ENCODE data around the gene CYP4A22. TPM values are rescaled to one million over a fixed set of nuclear protein-coding genes. Genes with fewer than 3 reads are reported as not detected.
"Not testable (repeated sequence)": the region's sequence is repeated elsewhere in the genome, so short reads cannot be mapped to it uniquely, and the experiment has no call there.

CYP4A22 gene
- total RNA-seq, 1 experiment from 2014 or later: not detected

DNA sequence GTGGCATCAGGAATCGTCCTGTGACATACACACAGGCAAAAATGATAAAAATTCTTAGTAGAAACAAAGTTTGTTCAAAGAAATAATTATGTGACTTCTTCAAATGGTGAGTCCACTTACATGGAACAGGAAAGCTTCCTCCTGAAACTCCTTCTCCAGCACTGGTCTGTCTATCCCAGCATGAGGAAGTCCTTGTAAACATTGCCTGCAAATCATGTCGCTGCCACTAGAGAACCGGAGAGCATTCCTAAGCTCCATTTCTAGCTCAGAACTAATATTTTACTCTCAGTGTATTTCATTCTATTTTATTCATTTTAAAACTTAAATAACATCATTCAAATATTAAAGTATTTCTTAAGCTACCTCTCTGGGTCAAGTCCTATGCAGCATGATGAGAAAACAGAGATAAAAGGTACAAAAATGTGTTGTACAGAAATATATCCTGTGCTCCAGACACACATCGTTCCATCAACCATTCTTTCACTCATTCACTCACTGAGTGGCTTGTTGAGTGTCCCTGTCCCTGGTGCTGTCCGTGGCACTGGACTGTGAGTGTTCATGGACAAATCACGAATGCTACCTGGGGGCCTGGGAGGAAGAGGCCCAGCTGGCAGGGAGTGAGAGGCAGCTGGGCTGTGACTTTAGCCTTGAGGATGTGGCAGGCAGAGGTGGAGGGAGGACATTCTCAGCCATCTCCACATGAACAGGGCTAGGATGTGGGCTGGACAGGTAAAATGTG lies 10.0 kb downstream of the CYP4A22 start:
- Mint-ChIP-seq H3K4me3 (ENCODE audit: low read depth, unreplicated experiment) (no peak overlapping the region), H3K36me3 (ENCODE audit: insufficient read depth, unreplicated experiment) (no peaks in the 10 kb centered on the region), H3K27me3 (ENCODE audit: unreplicated experiment) (peaks cover 56% of the 10 kb centered on the region), H3K9me3 (ENCODE audit: low read depth, unreplicated experiment) (no peaks in the 10 kb centered on the region), H3K27ac (ENCODE audit: unreplicated experiment) (no peak overlapping the region), H3K4me1 (ENCODE audit: low read depth, unreplicated experiment) (no peaks in the 10 kb centered on the region)
- intact Hi-C loops (cut with micrococcal nuclease; ENCODE audit: unreplicated experiment): loop anchor here (5.0 kb wide), 1 partner anchor 220 kb away; no protein-coding TSS in a partner anchor
- TF ChIP-seq, protein P1, sequence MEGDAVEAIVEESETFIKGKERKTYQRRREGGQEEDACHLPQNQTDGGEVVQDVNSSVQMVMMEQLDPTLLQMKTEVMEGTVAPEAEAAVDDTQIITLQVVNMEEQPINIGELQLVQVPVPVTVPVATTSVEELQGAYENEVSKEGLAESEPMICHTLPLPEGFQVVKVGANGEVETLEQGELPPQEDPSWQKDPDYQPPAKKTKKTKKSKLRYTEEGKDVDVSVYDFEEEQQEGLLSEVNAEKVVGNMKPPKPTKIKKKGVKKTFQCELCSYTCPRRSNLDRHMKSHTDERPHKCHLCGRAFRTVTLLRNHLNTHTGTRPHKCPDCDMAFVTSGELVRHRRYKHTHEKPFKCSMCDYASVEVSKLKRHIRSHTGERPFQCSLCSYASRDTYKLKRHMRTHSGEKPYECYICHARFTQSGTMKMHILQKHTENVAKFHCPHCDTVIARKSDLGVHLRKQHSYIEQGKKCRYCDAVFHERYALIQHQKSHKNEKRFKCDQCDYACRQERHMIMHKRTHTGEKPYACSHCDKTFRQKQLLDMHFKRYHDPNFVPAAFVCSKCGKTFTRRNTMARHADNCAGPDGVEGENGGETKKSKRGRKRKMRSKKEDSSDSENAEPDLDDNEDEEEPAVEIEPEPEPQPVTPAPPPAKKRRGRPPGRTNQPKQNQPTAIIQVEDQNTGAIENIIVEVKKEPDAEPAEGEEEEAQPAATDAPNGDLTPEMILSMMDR (IDR thresholded peaks at IDR 0.05; ENCODE audit: unreplicated experiment): no peak
- CTCF ChIA-PET: no interaction called here
- BruUV-seq (replicated peaks): no TSS peak
- DNase-seq: no peak

DNA sequence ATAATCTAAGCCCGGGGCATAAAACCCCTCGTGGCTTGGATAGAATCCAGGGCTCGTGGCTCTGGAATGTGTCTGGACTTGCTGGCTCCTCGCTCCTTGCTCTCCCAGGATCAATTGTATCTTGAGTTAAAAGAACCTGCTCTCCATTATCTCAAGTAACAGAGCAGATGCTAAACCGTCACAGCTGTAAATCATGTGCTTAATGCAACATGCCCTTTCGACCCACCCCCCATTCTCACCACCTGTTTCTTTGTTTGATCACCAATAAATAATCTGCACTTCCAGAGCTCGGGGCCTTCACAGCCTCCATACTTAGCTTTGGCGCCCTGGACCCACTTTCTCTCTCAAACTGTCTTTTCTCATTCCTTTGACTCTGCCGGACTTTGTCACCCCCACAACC lies 11.9 kb downstream of the CYP4A22 start:
- H3K27ac Mint-ChIP-seq (ENCODE audit: unreplicated experiment): not testable (repeated sequence)

DNA sequence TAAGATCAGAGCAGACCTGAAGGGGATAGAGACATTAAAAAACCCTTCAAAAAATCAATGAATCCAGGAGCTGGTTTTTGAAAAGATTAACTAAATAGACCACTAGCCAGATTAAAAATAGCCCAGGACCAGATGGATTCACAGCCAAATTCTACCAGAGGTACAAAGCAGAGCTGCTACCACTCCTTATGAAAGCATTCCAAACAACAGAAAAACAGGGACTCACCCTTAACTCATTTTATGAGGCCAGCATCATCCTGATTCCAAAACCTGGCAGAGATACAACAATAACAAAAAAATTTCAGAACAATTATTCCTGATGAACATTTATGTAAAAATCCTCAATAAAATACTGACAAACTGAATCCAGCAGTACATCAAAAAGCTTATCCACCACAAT lies 19.2 kb downstream of the CYP4A22 start:
- H3K9me3 Mint-ChIP-seq (ENCODE audit: low read depth, unreplicated experiment); H3K4me1 Mint-ChIP-seq (ENCODE audit: low read depth, unreplicated experiment); H3K4me3 Mint-ChIP-seq (ENCODE audit: low read depth, unreplicated experiment); H3K36me3 Mint-ChIP-seq (ENCODE audit: insufficient read depth, unreplicated experiment); CTCF ChIA-PET; intact Hi-C loops (cut with micrococcal nuclease; ENCODE audit: unreplicated experiment); BruUV-seq (replicated peaks); DNase-seq; H3K27ac Mint-ChIP-seq (ENCODE audit: unreplicated experiment): not testable (repeated sequence)
- H3K27me3 Mint-ChIP-seq (ENCODE audit: unreplicated experiment): peaks cover 34% of the 10 kb centered on the region

More for the DNA sequence above, 11.9 kb downstream of the CYP4A22 start:
- H3K9me3 Mint-ChIP-seq (ENCODE audit: low read depth, unreplicated experiment); DNase-seq; H3K4me3 Mint-ChIP-seq (ENCODE audit: low read depth, unreplicated experiment); H3K4me1 Mint-ChIP-seq (ENCODE audit: low read depth, unreplicated experiment); H3K36me3 Mint-ChIP-seq (ENCODE audit: insufficient read depth, unreplicated experiment); BruUV-seq (replicated peaks): not testable (repeated sequence)
- CTCF ChIA-PET: interaction anchor here (1.1 kb wide), 1 partner anchor 219 kb away, joined by 4 read pairs; no protein-coding TSS in a partner anchor
- intact Hi-C loops (cut with micrococcal nuclease; ENCODE audit: unreplicated experiment): loop anchor here (5.0 kb wide), 1 partner anchor 222 kb away; no protein-coding TSS in a partner anchor
- peaks cover 60% of the 10 kb centered on the region for H3K27me3 Mint-ChIP-seq (ENCODE audit: unreplicated experiment)

DNA sequence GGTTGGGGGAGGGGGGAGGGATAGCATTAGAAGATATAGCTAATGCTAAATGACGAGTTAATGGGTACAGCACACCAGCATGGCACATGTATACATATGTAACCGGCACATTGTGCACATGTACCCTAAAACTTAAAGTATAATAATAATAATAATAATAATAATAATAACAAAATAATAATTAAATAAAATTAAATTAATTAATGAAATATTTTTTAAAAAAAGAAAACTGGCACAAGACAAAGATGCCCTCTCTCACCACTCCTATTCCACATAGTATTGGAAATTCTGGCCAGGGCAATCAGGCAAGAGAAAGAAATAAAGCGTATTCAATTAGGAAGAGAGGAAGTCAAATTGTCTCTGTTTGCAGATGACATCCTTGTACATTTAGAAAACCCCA lies 20.7 kb downstream of the CYP4A22 start:
- BruUV-seq (replicated peaks): not testable (repeated sequence)

DNA sequence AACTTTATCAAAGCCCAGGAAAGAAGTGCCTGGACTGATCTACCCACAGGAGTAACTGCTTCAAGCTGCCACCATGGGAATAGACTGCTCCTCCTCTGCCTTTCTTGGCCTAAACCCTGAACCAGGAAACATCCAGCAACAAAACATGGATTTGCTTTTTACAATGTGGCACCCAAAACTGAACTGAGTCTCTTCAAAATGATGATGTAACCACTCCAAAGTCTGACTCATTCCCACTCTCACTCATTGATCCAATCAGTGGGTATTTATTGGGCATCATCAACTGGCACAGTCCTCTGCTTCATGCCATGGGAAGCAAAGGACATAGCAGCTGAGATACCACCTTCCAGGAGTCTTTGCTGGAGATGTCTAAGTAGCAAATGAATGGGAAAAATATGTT lies 23.5 kb downstream of the CYP4A22 start:
- no peak for DNase-seq
- CTCF ChIA-PET: no interaction called here
- no peaks in the 10 kb centered on the region for H3K4me1 Mint-ChIP-seq (ENCODE audit: low read depth, unreplicated experiment)
- no peaks in the 10 kb centered on the region for H3K9me3 Mint-ChIP-seq (ENCODE audit: low read depth, unreplicated experiment)
- no peaks in the 10 kb centered on the region for H3K36me3 Mint-ChIP-seq (ENCODE audit: insufficient read depth, unreplicated experiment)
- no peak overlapping the region for H3K27ac Mint-ChIP-seq (ENCODE audit: unreplicated experiment)
- intact Hi-C loops (cut with micrococcal nuclease; ENCODE audit: unreplicated experiment): no loop called here
- no peak overlapping the region for H3K4me3 Mint-ChIP-seq (ENCODE audit: low read depth, unreplicated experiment)
- H3K27me3 Mint-ChIP-seq (ENCODE audit: unreplicated experiment): peaks cover 15% of the 10 kb centered on the region
- TF ChIP-seq, protein P1 (IDR thresholded peaks at IDR 0.05; ENCODE audit: unreplicated experiment): no peak
- no TSS peak for BruUV-seq (replicated peaks)

More for the DNA sequence above, 20.7 kb downstream of the CYP4A22 start:
- CTCF ChIA-PET; DNase-seq; H3K4me3 Mint-ChIP-seq (ENCODE audit: low read depth, unreplicated experiment); intact Hi-C loops (cut with micrococcal nuclease; ENCODE audit: unreplicated experiment); H3K27ac Mint-ChIP-seq (ENCODE audit: unreplicated experiment); H3K9me3 Mint-ChIP-seq (ENCODE audit: low read depth, unreplicated experiment); H3K4me1 Mint-ChIP-seq (ENCODE audit: low read depth, unreplicated experiment); H3K36me3 Mint-ChIP-seq (ENCODE audit: insufficient read depth, unreplicated experiment): not testable (repeated sequence)
- H3K27me3 Mint-ChIP-seq (ENCODE audit: unreplicated experiment): peaks cover 22% of the 10 kb centered on the region

Measured in Calu3 (cell line).